ENCODE data around the gene COL5A1. TPM values are rescaled to one million over a fixed set of nuclear protein-coding genes. Genes with fewer than 3 reads are reported as not detected.

Gene COL5A1
- total RNA-seq, 6 donors from 2014 or later: 7.5 to 75.4 (median 27.4) TPM

GRCh38 chr9:134755221-134755907, 113.8 kb downstream of the COL5A1 start:
- no peaks in the 10 kb centered on the region for H3K4me1 ChIP-seq
- no peak overlapping the region for H3K27ac ChIP-seq
- H3K27me3 ChIP-seq: no peaks in the 10 kb centered on the region
- DNase-seq: no peak
- no peaks in the 10 kb centered on the region for H3K9me3 ChIP-seq
- 86 to 92% methylated on average over 14 of the region's 14 CpGs for WGBS, 2 donors
- peaks cover 0 to 5% (median 0%) of the 10 kb centered on the region in 4 donors for H3K36me3 ChIP-seq
- TF ChIP-seq CTCF (IDR thresholded peaks at IDR 0.05): no peak
- no peak for ATAC-seq (ENCODE audit: low FRiP score in 2 of 2)
- no peak overlapping the region for H3K4me3 ChIP-seq

GRCh38 chr9:134756098-134756497, 114.5 kb downstream of the COL5A1 start:
- no peak overlapping the region for H3K27ac ChIP-seq
- no peak overlapping the region for H3K4me3 ChIP-seq
- 91 to 93% methylated on average over 8 to 9 of the region's 10 CpGs for WGBS, 2 donors
- TF ChIP-seq POLR2A (IDR thresholded peaks at IDR 0.05) (no peak), POLR2AphosphoS5 (IDR thresholded peaks at IDR 0.05) (no peak), CTCF (IDR thresholded peaks at IDR 0.05) (no peak), EP300 (IDR thresholded peaks at IDR 0.05) (no peak)
- H3K27me3 ChIP-seq: no peaks in the 10 kb centered on the region
- DNase-seq: no peak
- ATAC-seq (ENCODE audit: low FRiP score in 2 of 2): no peak
- H3K36me3 ChIP-seq: peaks cover 0 to 5% (median 0%) of the 10 kb centered on the region in 4 donors
- no peaks in the 10 kb centered on the region for H3K9me3 ChIP-seq
- H3K4me1 ChIP-seq: no peaks in the 10 kb centered on the region

- no peak for ATAC-seq (ENCODE audit: low FRiP score in 2 of 2)
- Histone ChIP-seq H3K4me1 (no peaks in the 10 kb centered on the region), H3K4me3 (no peak overlapping the region), H3K27me3 (no peaks in the 10 kb centered on the region), H3K27ac (no peak overlapping the region), H3K36me3 (peaks cover 0 to 5% (median 0%) of the 10 kb centered on the region in 4 donors), H3K9me3 (no peaks in the 10 kb centered on the region)
- DNase-seq: no peak
- 86 to 94% methylated on average over 21 to 25 of the region's 26 CpGs for whole genome bisulfite sequencing, 2 donors
- no peak for TF ChIP-seq EP300 (IDR thresholded peaks at IDR 0.05)
Observed at GRCh38 chr9:134757216-134757975, 115.8 kb downstream of the COL5A1 start.

GRCh38 chr9:134758949-134759607, 117.5 kb downstream of the COL5A1 start:
- no peak for DNase-seq
- H3K4me1 ChIP-seq: no peaks in the 10 kb centered on the region
- H3K27me3 ChIP-seq: no peaks in the 10 kb centered on the region
- 83 to 85% methylated on average over 9 of the region's 9 CpGs for WGBS, 2 donors
- no peak for ATAC-seq (ENCODE audit: low FRiP score in 2 of 2)
- peaks cover 0 to 8% (median 0%) of the 10 kb centered on the region in 4 donors for H3K36me3 ChIP-seq
- no peak for TF ChIP-seq POLR2AphosphoS5 (IDR thresholded peaks at IDR 0.05)
- no peak for TF ChIP-seq CTCF (IDR thresholded peaks at IDR 0.05)
- no peak for TF ChIP-seq EP300 (IDR thresholded peaks at IDR 0.05)
- TF ChIP-seq POLR2A (IDR thresholded peaks at IDR 0.05): no peak
- H3K27ac ChIP-seq: no peak overlapping the region
- H3K4me3 ChIP-seq: no peak overlapping the region
- no peaks in the 10 kb centered on the region for H3K9me3 ChIP-seq

GRCh38 chr9:134759913-134760312, 118.3 kb downstream of the COL5A1 start:
- H3K36me3 ChIP-seq: peaks cover 0 to 8% (median 0%) of the 10 kb centered on the region in 4 donors
- no peak for ATAC-seq (ENCODE audit: low FRiP score in 2 of 2)
- H3K27ac ChIP-seq: no peak overlapping the region

More at GRCh38 chr9:134759913-134760312, 118.3 kb downstream of the COL5A1 start:
- Histone ChIP-seq H3K27me3 (no peaks in the 10 kb centered on the region), H3K4me3 (no peak overlapping the region), H3K9me3 (no peaks in the 10 kb centered on the region), H3K4me1 (no peaks in the 10 kb centered on the region)
- TF ChIP-seq CTCF (IDR thresholded peaks at IDR 0.05) (no peak), POLR2A (IDR thresholded peaks at IDR 0.05) (no peak), EP300 (IDR thresholded peaks at IDR 0.05) (no peak), POLR2AphosphoS5 (IDR thresholded peaks at IDR 0.05) (no peak)
- 86 to 98% methylated on average over 7 to 8 of the region's 8 CpGs for WGBS, 2 donors
- no peak for DNase-seq

Measured in upper lobe of left lung (tissue), 6 donors.